ENCODE measurements around the gene CAMTA2.

CAMTA2 gene

DNA sequence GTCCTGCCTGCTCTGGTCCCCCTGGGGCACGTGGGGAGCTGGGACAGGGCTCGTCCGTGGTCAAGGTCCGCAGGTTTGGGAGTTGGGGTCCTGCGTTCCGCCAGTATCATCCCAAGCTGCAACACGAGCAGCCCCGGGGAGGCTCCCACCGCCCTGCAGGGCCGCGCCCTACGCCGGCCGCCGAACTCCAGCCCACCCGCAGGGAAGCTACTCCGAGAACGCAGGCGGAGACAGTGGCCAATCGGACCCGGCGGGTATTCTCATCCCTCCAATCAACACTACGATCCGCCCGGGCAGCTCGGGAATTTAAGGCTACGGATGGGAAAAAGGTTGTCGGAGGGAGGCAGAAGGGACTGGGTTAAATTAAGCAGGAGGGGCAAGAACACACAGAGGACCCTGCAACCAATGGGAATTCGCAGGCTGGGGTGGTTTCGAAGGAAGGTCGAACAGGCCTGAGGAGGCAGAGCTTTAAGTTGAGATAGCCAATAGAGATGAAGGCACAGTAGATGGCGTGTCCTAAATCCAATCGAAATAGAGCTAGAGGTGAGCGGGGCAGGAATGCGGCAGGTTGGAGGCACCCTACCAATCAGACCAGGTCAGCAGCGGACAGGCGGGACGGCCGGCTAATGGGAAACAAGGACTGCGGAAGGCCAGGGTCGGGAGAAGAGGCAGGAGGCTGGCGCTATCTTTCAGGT is 20.5 kb downstream of the CAMTA2 start:
- DNase-seq: peak; percentile 85

DNA sequence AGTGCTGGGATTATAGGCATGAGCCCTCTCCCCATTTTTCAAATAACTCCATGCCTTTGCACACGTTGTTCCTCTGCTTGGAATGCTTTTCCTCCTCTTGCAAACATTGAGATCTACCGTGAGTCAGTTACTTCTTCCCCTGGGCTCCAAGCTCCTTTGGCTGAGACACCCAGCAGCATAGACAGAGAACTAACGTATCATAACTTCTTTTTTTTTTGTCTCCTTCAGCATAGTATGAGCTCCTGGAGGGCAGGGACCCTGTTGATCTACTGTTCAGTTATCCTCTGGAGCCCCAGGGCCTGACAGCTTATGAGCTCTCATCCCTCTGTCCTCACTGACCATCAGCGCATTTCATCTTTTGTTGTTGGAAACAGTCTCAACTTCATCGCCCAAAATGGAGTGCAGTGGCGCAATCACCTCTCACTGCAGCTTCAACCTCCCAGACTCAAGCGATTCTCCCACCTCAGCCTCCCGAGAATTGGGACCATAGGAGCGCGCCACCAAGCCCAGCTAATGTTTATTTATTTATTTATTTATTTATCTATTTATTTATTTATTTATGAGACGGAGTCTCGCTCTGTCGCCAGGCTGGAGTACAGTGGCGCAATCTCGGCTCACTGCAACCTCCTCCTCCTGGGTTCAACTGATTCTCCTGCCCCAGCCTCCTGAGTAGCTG is 22.0 kb downstream of the CAMTA2 start:
- DNase-seq: no peak

DNA sequence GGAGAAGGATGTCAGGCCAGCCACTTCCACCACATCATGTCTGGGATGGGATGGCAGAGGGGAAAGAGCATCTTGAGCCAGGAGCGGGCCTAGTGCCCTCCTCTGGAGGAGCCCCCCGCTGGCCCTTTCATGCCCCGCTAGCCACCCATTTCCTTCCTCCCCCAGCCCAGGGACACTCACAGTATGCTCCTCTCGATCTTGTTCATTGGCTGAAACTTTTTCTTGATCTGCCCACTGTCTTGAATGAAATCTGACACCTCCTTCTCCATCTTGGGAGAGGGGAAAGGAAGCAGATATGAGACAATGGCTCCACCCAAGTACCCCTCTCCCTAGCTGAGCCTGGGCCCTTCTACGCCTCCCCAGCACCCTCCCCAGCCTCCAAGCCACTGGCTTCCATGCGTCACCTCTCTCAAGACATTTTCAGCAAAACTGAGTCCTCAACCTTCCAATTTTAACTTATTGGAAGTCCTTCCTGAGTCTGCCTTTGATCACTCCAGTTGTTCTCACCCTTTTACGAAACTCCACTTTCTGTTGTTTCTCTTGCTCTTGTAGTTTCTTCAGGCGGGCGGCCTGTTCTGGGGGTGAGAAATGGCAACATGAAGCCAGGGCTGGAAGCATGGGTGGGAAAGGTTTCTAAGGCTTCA is 27.1 kb downstream of the CAMTA2 start:
- DNase-seq: no peak

DNA sequence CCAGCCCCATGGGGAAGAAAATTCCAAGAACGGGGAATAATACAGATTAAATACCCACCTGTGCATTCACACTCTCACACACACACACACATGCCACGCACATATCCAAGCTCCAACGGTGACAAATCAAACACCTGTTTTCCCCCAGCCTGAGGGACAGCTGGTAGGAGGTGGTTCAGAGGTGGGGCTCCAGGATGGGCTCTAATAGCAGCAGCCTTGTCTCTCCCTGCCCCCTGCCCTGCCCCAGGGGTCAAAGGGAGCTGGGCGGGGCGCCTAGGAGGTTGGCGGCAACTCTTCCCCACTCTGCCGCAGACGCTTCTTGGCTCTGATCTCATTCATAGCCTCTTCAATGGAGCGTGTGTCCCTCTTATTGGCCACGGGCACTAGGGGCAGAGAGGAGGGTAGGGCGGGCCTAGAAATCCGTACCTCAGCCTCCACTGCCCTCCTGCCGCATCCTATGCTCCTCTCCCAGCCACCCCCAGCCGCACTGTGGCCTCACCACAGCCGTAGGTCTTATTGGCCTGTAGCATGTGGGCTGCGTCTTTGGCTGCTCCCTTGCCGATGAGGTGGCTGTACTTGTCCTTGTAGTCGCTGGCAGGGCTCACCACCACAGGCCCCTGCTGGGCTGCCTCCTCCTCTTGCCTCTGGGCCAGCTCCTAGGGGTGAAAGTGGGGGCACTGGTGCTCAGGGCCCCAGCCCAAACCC is 28.1 kb downstream of the CAMTA2 start:
- no peak for DNase-seq

DNA sequence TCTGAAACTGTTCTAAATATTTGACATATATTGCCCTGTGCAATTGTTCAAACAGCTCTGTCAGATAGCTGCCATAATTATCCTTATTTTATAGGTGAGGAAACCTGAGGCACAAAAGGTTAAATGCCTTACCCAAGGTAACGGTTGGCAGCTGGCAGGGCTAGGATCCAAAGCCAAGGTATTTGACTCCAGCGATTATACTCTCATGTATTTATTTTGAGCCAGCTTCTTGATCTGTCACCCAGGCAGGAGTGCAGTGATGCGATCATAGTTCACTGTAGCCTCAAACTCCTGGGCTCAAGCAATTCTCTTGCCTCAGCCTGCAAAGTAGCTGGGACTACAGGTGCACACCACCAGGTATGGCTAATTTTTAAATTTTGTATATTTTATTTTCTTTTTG is 29.4 kb downstream of the CAMTA2 start:
- no peak for DNase-seq

DNA sequence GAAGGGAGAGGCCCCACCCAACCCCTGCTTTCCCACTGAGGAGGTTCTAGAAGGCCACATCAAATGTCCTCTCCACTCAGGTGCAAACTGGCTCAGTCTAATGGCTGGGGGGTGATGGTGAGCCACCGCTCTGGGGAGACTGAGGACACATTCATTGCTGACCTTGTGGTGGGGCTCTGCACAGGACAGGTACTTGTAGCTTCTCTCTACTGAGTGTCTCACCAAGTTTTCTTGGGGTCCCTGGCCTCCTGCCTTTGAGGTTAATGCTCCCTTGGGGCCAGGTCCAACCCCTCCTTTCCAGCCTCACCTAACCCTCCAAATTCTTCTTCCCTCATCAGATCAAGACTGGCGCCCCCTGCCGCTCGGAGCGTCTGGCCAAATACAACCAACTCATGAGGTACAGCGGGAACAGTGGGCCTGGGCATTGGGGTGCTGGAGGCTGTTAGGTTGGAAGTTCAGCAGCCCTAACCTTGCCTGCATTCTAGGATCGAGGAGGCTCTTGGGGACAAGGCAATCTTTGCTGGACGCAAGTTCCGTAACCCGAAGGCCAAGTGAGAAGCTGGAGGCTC is 30.9 kb downstream of the CAMTA2 start:
- DNase-seq: no peak

DNA sequence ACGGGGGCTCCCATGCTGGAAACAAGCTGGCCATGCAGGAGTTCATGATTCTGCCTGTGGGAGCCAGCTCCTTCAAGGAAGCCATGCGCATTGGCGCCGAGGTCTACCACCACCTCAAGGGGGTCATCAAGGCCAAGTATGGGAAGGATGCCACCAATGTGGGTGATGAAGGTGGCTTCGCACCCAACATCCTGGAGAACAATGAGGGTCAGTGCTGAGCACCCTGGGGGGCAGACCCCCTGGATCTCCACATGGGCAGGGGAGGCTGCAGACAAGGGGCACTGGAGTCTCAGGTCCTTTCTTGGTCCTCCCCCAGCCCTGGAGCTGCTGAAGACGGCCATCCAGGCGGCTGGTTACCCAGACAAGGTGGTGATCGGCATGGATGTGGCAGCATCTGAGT is 32.4 kb downstream of the CAMTA2 start:
- no peak for DNase-seq

DNA sequence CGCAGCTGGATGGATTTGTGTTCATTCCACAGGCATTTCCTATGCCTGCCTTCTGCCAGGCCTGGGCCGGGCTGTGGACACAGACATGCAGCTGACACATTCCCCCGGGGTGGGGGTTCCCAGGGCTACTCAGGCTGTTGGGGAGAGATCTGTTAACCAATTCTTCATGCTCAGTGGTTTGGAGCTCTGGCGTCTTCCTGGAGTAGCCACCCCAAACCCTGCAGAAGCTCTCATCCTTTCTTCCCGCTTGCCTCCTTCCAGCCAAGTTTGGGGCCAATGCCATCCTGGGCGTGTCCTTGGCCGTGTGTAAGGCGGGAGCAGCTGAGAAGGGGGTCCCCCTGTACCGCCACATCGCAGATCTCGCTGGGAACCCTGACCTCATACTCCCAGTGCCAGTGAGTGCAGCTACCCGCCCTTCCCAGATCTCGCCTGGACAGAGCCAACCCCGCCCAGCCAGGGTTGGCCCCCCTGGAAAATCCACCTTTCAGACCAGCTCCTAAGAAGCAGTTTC is 34.0 kb downstream of the CAMTA2 start:
- DNase-seq: no peak

DNA sequence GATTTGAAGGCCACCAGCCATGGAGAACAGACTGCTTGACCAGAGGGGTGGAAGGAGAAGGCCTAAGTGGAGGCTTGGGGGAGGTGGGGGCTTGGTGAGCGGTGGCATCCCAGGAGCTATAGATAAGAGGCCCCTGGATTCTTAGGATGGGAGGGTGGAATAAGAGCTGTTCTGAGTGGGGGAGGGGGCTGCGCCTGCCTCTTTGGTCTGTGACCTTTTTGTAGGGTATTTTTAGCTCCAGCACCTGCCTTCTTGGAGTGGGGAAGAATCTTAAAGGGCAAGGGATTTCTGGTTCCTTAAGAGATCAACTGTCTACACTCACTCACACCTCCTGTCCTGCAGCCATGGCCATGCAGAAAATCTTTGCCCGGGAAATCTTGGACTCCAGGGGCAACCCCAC is 36.0 kb downstream of the CAMTA2 start:
- no peak for DNase-seq

DNA sequence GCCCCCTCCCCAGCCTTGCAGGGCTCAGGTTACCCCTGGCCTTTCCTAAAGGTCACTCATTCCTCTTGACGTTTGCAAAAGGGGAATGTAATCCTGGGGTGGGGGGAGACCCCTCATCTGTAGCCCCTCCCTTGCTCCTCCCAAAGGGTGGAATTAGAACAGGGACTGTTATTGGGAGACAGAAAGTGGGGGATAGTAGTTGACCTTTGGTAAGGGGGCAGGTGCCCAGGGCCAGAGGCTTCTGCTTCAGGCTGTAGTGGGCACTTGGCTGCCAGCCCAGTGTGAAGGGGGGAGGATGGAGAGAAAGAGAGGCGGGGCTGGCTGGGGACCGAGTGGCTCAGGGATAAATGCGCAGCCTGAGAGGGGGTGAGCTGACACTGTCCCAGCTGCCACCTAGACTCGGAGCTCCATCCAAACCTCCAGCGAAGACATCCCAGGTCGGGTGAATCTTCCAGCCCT is 36.7 kb downstream of the CAMTA2 start, which contains the start of gene ENO3:
Gene ENO3, plus strand, starts transcription at position 374 of the 459 bp plus-strand sequence. CDS start 711 bp downstream, outside the sequence.
- DNase-seq: no peak

DNA sequence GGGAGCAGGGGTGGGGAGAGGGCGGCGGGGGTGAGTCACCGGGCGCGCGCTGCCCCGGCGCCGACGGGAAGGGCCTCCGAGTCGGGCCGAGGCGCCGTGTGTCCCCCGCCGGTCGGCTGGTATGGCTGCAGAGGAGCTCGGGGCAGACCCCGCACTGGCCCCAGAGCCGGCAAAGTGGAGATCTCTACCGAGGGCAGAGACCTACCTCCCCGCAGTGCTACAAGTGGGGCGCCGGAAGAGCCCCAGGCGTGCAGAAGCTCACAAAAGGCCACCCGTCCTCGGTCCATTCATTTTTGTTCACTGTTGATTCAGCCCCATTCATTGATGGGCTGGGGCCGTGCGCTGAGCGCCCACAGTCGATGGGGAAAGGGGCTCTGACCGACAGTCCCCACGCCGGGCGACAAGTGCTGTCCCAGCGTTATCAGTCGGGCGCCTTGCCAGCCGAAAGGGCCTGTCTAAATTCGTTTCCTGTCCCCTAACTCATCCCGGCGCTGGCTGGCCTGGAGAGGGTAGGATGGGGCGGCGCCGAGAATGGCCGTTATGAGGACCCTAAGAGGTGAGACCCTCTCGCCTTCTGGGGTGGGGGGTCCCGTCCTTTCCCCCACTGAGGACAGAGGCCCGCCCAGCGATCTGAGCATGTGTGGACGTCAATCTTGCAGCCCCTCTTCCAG is 37.3 kb downstream of the CAMTA2 start:
- no peak for DNase-seq

DNA sequence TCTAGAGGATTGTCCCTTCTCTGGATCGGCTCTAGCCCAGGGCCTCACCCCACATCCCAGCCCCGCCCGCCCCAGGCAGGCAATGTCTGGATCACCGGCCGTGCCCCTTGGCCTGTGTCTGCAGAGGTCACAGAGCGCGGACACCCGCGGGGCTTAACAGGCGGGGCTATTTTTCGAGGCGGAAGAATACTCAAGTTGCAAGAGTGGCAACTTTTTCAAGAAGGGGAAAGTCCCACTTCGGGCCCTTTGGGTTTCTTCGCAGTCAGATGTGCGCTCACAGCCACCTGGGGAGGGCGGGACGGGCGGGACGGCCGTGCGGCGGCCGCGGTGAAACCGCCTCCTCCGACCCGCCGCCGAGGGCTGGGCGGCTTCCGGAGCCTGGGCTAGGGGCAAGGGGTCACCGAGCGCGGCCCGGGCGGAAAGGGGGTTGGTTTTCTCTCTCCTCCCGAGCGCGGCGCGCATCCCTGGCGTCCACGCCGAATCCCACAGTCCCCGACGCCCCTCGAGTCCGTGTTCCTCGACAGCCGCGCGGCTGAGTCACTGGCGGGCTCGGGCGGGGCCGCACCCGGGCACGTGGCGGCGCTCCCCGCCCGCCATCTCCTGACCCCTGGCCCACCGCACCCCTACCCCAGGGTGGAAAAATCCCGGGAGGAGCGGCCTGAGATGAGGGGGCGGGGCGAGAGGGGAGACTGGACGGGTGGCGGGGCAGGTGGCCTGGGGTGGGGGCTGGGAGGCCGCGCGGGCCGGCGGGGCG is 38.0 kb downstream of the CAMTA2 start:
- DNase-seq: peak; percentile 64

DNA sequence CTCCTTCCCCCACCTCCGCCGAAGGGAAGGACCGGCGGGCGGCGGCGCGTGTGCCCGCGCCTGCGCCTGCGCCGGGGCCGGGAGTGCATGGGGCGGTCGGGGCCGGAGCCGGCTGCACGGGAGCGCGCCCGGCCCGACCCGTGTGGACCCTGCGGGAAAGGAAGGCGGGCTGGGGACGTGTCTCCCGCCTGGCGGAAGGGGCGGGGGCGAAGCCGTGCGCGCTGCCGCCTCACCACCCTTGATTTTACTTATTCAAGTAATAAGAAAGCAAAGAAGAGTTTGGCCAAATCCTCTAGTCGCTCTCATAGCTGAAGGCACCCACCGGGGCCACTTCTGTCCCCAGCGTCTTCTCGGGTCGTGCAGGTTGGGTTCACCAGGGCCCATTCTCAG is 38.5 kb downstream of the CAMTA2 start:
- DNase-seq: peak; percentile 95

DNA sequence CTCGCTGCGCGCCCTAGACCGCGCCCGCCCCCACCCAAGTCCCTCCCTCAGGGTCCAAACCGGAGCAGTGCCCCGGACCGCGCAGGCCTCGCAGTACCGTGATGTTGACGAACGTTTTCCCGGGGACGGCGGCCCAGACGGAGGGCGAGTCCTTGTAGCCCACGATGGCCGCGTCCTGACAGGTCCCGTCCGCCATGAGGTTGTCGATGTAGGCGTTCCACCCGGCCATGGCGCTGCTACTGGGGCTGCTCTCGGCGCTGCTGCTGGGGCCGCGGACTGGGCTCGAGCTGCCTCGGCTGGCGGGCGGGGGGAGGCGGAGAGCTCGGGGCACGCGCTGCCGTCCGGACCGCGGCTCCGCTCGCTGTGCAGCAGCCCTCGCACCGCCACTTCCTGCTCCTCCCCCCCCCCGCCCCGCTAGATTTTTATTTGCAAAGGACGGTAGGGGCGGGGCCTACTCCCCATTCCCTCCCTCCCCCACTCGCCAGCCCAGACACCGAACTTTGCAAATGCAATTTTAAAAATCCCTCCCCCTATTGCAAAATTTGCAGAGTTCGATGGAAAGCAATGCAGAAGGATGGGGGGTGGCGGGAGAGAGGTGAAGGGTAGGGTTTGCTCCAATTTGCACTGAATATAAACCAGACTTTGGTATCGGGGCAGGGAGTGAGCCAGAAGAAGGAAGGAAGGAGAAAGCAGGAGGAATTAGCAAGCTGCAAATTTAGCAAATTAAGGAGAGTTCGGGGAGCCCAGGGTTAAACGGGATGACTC is 39.1 kb downstream of the CAMTA2 start, which contains the start of gene PFN1:
Gene PFN1, minus strand, starts transcription at position 365 of the 765 bp plus-strand sequence. Its CDS starts 136 bp downstream, at position 229.
- peak; percentile 82 for DNase-seq

DNA sequence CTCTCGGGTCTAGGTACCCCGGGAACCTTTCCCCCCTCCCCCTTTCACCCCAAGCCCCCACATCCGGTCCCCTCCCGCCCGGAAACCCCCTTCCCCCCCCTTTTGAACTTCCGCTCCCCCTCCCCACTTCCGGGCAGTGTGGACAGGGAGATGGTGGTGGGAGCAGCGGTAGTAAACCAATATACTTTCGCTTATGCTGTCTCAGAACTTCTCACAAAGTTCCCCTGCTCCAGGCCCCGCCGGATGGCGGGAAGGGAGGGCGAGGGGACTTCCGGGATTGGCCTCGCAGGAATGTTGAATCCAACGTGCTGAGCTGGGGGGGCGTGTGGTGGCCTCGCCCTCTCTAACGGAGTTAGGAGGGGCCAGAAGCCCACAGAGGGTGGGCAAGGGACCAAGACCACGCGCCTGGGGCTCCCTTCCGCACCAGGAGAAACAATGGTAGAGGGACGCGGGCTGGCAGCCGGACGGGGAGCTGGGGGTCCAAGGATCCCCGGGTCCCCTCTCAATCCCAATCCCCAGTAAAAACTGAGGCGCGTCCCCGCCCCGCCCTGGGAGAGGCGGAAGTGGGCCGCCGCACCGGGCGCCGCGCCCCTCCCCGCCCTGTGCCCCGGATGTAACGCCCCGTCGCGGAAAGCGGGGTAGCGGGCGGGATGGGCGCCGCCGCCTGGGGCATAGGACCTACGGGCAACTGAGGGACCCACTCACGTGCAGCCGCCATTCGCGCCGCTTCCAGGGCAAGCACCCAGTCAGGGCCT is 39.9 kb downstream of the CAMTA2 start:
- DNase-seq: peak; percentile 40

DNA sequence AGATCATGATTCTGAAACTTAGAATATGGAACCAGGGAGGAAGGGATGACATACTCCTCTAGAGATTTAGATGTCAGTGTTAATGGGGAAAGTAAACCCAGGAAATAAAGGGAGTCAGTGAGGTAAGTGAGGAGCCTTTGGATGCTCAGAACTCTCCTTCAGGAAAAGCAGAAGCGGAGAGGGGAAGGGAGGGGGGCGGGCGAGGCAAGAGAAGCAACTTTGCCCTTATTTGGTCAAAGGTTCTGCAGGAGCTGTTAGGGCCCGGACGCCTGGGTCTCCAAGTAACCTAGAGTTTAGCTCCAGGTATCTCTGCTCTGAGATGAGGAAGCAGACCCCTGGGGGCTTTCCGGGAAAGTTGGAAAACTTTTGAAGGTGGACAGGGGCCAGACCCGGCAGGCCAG is 40.5 kb downstream of the CAMTA2 start:
- DNase-seq: peak; percentile 15

DNA sequence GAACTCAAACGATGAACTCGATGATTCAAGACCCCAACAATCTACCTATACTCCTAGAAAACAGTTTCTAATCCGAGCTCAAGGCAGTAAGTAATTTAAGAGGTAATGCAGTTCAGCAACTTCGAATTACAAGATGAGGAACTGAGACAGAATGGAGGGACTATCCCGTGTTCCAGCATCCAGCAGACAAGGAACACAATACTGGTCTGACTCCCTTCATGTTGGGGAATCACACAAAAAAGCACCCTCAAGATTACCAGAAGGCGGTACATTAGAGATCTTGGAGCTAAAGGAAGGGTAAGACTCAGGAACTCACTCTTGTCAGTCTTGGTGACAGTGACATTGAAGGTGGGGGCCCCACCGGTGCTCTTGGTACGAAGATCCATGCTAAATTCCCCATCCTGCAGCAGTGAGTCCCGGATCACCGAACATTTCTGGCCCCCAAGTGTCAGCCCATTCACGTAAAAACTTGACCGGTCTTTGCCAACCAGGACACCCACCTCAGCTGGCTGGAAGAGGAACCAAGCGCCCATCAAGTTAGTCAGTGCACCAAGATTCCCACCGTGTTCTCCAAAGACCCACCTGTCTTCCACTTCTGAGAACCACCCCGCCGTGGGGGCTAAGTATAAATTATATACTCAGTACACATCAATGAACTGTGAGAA is 41.0 kb downstream of the CAMTA2 start:
- peak; percentile 7 for DNase-seq

DNA sequence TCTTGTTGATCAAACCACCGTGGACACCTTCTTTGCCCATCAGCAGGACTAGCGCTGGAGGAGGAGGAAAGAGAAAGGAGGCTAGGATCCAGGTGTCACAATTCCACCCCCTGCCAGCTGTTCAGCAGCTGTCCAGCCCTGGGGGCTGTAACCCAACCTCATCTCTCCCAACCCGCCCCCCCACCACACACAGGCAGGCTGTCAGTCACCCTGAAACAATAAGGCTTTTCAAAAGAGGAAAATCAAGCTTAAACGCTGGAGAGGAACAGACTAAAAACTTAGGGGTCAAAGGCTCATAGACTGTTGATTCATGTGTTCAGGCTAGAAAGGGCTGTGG is 41.6 kb downstream of the CAMTA2 start:
- peak; percentile 25 for DNase-seq

Data from 8988T (cell line).